H1 (cell line): ENCODE results near the gene KLK10. TPM values are rescaled to one million over a fixed set of nuclear protein-coding genes. Genes with fewer than 3 reads are reported as not detected.

Experiments
- RBBP5 ChIP-seq: IDR thresholded peaks from 2 replicates; pipeline ENCODE4 v1.7.1; 2012; ENCODE audit warnings: low read depth, mild to moderate bottlenecking, inconsistent platforms, low read length, moderate library complexity, borderline replicate concordance
- polyA plus RNA-seq, 7 experiments: library from polyadenylated mRNA; depleted of rRNA in 3 of 7; stranded (reverse) in 5 of 7; unstranded in 2 of 7; fragments of >200 nt in 5 of 7; fragments of 200-250 nt in 2 of 7; gene quantifications; 1 replicate in 5 of 7; 2 replicates in 1 of 7; 4 replicates in 1 of 7; pipeline versions ENCODE4 v1.2.1 to v1.2.3, GENCODE V29; 2011 to 2013; ENCODE audit warnings: missing spikeins in 2 of 7, mixed read lengths in 2 of 7
- total RNA-seq: library from RNA; stranded (reverse); fragmentation: NEBNext Ultra II Directional; extraction: Animal tissue kit (Norgen Biotek cat#: 25700); gene quantifications from 2 replicates; pipeline ENCODE4 v1.2.1, GENCODE V29; 2021

The KLK10 gene
- total and polyA plus RNA-seq, 2 of the 8 experiments (the other 6 are each of a cell fraction or from before 2014, with no cell fraction given) = 4.8 to 9.7 TPM

- 0 out of 2 replicates have a peak, but pooled peaks have one; percentile 44 for TF ChIP-seq RBBP5
- TF ChIP-seq, all 59 proteins: peak for 3
These were observed 45.9 kb upstream of the KLK10 start (continued) for GRCh38 chr19:51065221-51065960.
